HG03039 (cell line): ENCODE measurements around the gene RNF8.
"Not testable (repeated sequence)": the region's sequence is repeated elsewhere in the genome, so short reads cannot be mapped to it uniquely, and the experiment has no call there.

Source experiments
- ATAC-seq: cut with Tn5 transposase; IDR thresholded peaks from one replicate; pipeline ENCODE4 v1.9.1; 2021; ENCODE audit warnings: mild to moderate bottlenecking, moderate library complexity; ENCODE audit not compliant: unreplicated experiment

Gene RNF8

DNA sequence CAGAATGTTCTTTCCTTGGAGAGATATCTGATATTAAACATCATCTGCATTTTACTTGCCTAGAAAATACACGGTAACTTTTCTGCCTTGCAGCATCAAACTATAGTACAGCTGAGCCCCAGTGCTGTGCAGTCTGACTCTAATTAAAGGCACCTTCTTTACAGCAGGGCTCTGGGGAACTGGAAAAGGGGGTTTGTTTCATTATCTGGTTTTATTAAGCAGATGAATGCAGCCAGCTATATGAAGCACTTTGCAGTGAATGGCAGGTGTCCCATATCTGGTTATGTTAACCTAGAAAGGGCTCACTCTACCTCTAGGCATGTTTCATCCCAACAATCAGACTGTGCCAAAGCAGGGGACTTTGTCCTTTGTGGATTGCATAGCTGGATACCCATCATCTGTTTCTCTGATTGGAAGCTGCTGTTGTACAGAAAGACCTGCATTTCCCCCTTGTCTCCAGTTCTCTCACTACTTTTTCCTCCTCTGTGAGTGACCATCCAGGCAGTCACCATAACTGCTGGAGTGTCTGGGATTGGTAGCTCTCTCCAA lies 39.7 kb downstream of the RNF8 start:
- no peak for ATAC-seq

DNA sequence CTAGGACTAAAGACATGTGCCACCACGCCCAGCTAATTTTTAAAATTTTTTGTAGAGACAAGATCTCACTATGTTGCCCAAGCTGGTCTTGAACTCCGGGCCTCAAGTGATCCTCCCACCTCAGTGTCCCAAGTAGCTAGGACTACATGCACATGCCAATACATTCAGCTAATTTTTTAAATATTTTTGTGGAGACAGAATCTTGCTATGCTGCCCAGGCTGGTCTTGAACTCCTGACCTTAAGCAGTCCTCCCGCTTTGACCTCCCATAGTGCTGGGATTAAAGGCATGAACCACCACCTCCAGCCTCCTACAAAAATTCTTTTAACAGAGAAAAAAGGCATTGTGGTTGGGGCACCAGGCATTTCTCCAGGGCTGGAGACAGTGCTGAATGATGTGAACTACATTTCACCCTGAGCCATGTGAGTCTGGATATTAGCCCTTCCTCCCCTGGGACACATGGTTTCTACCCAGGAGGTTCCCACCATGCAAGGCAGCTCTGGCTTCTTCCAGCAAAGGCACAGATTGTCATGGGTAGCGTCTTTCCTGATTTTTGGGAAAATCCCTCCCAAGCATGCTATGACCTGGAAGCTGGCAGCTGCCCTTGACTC lies 42.9 kb downstream of the RNF8 start:
- ATAC-seq = no peak

DNA sequence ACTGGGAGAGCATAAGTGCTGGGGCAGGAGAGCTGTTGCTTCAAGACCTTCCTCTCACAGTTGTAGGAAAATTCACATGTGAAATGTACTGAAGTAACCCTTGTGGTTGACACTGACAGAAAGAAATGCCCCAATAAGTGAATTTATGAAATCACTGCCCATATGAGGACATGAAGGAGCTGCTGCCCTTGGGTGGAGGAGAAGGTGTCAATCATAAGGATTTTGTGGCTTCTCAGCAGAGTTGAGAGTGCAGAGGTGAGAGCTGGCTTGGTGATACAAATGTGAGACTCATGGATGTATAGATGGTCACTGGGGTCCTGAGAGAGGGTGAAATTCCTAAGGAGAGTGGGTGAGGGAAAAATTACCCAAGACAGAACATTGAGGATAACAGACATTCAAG lies 45.3 kb downstream of the RNF8 start:
- no peak for ATAC-seq

DNA sequence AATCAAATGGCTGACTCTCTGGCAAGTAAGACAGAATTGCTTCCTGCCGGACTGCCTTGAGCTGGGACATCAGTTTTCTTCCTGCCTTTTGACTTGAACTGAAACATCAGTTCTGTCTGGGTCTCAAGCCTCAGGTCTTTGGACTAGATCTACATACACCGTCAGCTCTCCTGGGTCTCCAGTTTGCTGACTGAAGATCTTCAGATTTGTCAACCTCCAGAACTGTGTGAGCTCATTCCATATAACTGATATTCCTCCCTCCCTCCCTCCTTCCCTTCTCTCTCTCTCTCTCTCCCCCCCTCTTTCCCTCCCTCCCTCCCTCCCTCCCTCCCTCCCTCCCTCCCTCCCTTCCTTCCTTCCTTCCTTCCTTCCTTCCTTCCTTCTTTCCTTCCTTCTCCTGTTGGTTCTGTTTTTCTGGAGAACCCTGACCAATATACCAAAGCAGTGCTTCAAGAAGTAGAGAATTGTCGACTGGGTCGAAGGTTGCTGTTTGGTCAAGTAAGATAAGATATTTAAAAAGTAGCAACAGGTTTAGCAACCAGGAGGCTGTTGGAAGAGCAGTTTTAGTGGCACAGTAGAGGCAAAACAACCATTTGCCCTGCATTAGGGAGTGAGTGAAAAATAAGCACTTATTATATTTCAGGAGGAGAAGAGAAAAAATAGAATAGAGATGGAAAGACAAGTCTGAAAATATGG lies 46.2 kb downstream of the RNF8 start:
- no peak for ATAC-seq

DNA sequence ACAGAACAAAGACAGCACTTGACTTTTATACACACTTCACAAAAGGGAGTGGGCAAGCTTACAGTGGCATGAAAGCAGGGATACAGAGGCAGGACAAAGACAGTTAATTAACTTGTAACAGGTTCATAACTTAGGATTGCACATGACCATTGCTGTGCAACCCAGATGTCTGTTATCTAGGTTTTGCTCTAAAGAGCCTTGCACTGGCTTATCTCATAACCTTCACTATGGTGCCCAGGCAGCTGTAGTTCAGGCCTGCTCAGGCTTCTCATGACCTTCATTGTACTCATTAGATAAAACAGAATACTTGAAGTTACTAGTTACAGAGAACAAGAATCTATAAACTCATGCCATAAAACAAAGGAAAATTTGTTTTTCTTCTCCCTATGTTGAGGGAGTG lies 47.9 kb downstream of the RNF8 start:
- ATAC-seq = not testable (repeated sequence)

DNA sequence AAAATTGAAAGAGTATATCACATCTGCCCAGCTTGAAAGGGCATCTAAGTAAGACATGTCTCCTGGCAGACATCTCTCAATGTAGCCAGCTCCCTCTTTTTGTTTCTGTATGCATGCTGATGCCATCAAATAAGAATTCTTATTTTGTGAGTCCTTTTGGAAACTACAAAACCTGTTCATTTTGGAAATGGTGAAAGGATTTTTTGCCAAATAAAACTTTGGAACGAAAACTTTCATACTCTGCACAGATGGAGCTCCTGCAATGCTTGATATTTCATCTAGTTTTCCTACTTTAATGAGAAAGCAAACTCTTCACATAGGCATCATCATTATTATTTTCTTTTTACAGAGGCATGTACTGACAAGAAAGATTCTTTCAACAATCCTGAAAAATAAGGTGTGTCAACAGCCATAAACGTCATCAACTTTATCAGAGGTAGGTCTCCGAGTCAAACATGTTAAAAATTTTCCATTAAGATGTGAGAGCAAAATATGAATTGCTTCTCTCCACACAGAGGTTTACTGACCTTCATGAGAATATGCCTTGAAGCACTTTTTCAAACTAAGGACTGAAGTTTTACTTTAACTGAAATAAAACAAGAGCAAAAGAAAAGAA lies 53.1 kb downstream of the RNF8 start:
- no peak for ATAC-seq

DNA sequence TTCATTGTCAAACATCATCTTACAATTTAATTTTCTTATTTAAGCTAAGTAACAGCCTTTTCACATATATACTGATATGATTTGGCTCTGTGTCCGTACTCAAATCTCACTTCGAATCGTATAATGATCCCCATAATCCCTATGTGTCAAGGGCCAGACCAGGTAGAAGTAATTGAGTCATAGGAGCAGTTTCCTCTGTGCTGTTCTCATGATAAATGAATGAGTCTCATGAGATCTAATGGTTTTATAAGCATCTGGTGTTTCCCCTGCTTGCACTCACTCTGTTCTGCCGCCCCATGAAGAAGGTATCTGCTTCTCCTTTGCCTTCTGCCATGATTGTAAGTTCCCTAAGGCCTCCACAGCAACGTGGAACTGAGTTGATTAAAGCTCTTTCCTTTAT lies 54.2 kb downstream of the RNF8 start:
- ATAC-seq = no peak

DNA sequence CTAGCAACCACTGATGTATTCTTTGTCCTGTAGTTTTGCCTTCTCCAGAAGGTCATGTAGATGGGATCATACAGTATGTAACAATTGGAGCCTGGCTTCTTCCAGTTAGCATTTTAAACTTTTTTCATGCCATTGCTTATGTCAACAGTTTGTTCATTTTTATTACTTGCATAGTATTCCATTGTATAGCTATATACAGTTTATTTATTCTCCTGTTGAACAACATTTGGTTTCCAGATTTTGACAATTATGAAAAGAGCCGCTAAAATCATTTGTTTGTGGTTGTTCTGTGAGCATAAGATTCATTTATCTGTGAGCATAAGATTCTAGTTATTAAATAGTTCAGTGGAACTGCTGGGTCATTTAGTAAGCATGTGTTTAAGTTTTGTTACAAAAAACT lies 55.7 kb downstream of the RNF8 start:
- no peak for ATAC-seq

DNA sequence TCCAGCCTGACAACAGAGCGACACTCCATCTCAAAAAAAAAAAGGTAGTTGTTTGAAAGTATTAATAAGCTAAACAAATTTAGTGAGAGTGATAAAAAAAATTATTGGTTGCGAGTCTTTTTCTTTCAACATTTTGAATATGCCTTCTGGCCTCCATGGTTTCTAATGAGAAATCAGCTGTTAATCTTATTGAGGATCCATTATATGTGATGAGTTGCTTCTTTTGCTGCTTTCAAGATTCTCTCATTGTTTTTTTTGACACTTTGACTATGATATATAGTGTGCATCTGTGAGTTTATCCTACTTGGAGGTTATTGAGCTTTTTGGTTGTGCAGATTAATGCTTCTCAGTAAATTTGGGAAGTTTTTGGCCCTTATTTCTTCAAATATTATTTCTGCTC lies 63.6 kb downstream of the RNF8 start:
- no peak for ATAC-seq

DNA sequence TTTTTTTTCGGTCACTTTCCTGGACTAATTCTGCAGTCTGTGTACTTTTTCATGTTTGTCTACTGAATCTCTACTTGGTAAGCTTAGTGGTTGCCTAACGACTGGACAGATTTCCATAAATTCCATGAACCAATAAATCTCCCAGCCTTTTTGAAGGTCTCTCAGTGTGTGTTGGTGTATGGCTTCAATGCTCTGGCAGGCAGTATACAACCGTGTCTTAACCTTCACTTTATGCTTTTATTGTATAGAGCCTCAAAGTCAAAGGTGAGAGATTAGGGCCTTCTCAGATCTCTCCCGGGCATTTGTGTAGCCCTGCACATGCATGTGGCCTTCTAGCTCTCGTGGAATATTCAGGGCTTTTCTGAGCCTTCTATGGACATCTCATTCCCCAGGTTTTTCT lies 64.9 kb downstream of the RNF8 start:
- ATAC-seq = no peak

DNA sequence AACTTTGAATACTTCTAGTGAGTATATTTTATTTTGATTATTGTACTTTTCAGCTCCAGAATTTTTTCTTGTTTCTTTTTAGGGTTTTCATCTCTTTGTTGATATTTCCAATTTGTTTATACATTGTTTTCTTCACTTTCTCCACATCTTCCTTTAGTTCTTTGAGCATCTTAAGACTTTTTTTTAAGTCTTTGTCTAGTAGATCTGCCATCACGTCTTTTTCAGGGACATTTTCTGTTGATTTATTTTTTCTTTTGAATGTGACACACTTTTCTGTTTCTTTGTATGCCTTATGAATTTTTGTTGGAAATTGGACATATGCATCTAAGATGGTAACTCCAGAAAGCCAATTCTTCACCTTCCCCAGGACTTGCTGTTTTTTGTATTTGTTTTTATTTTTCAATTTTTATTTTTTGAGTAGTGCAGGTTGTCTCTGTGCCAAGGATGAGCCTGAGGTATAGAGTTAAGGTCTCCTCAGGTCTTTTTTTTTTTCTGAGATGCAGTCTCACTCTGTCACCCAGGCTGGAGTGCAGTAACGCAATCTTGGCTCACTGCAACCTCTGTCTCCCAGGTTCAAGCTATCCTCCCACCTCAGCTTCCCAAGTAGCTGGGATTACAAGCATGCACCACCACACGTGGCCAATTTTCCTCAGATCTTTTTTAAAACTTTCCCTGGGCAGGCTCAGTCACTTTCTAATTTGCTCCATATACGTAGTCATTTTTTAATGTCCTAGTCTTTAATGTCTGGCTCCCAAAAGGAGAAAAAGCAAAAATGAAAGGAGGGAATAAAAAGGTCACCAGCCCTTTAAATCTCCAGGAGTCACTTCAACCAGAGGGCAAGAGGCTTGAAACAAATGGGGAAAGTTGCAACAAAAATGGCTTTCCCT lies 72.5 kb downstream of the RNF8 start:
- ATAC-seq = no peak

DNA sequence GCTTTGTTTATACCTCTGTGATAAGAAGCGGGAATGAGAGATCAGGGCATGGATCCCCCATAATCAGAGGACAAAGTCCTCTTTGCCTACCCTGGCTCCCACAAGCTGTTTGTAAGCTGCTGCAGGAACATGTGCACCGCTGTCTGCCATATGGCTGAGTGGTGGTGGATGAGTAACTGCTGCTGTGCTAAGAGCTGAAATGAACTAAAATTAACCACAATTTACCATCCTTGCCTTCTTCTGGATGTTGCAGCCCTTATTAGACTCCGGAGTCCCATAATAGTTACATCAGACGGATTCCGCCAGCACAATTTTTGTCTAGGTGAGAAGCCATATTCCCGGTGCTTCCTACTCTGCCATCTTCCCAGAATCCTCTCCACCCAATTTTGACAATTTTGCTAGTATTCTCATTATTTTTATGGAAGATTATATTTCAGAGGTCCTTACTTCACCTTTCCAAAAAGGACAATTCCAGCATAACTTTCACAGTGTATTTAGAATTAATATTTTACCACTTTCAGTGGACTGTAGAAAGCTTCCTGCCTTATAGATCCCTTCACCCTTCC lies 73.2 kb downstream of the RNF8 start:
- ATAC-seq = no peak

DNA sequence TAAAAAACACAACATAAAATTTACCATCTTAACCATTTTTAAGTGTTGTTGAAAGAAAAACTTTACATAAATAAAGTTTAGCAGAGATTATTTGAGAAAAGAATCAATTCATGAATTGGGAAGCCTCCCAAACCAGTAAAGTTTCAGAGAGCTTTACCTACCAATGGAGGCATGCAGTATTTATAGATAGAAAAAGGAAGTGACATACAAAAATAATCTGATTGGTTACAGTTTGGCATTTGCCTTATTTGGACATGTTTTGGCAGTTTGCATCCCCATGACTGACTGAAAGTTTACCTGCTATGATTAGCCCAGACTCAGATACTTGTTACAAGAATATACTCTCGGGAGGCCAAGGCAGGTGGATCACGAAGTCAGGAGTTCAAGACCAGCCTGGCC lies 75.6 kb downstream of the RNF8 start:
- no peak for ATAC-seq

DNA sequence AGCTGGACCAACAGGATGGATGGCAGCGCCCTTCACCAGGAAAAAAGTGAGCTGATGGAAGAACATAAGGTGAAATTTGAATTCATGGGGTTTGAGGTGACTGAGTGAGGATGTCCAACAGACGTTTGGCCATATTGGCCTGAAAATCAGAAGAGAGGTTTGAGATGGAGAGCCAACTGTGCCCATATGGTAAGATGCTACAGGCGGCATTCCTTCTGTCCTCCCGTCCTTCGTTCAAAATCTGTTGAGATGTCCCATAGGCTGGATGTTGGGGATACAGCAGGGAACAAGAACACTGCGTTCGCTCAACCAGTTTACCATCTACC lies 78.8 kb downstream of the RNF8 start:
- peak; percentile 3 for ATAC-seq

DNA sequence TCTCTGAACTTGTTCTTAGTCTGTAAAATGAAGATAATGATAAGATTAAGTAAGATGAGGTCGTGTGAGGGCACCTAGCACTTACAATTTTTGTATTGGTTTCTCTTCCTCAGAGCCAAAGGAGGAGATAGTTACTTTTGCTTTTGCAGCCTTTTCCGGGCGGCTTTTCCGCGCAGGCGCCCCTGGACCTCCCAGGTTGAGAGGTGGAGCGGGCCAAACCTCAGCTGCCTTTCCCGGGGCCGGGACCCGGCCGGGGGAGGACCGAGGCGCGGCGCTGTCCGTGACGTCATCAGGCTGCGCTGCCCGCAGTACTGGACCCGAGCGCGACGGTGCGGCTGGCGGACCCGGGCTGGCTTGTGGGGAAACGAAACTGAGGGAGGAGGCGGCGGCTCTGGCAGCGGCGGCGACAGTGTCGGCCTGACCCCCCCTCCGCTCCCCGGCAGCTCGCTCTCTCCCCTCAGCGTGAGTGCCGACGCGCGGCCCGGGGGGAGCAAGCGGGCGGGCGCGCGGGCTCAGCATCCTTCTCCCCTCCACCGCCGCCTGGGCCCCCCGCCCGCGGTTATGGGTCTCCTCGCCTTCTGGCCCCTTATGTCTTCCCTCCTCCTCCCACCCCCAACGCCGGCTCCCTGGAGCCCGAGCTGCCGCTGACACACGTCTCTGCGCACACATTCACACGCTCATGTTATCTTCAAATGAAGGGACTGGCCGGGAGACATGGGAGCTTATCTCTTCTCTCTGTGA lies 79.3 kb downstream of the RNF8 start, which contains the start of gene CMTR1:
Gene CMTR1 (plus strand): TSS at position 306 of the 741 bp plus-strand sequence. CDS start 2,409 bp downstream, outside the sequence.
- peak; percentile 87 for ATAC-seq

DNA sequence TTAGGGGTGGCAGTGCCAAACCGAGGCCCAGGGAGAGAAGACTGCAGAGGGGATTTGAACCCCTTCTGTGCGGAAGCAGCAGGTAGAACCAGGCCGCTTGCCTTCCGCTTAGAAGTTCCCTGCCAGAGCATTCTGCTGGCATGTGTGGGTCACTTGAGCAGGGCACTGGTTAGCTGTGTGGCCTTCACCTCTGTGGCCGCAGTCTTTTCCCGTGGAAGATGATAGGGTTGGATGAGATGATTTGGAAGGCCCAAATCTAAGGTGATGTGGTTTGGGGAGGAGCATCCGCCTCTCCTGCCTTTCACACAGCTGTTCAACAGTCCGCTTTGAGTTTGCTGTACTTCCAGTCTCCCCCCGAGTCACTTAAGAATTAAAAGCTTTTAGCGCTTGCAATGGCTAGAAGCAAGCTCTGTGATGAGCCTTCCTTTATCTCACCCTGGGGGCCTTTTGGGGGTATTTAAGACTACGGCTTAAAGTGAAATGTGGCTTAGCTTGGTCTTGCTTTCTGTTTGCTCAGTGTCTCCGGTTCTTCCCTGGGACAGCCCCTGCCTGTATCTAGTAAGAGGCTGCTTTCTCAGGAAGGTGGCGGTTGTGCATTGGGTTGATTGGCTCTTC lies 80.0 kb downstream of the RNF8 start:
- peak; percentile 16 for ATAC-seq

DNA sequence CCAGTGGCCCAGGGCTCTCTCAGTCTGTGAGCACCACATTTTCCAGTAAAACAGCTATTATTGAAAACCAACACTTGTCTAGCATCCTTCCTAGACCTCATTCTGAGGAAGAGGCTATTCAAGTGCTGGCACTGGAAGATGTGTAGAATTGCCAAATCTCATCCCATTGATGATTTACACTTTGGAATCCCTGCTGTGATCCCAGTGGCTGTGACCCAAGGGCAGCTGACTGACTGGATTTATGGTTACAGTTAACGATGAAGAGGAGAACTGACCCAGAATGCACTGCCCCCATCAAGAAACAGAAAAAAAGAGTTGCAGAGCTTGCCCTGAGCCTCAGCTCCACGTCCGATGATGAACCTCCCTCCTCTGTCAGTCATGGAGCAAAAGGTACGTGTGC lies 81.6 kb downstream of the RNF8 start:
- ATAC-seq = no peak

DNA sequence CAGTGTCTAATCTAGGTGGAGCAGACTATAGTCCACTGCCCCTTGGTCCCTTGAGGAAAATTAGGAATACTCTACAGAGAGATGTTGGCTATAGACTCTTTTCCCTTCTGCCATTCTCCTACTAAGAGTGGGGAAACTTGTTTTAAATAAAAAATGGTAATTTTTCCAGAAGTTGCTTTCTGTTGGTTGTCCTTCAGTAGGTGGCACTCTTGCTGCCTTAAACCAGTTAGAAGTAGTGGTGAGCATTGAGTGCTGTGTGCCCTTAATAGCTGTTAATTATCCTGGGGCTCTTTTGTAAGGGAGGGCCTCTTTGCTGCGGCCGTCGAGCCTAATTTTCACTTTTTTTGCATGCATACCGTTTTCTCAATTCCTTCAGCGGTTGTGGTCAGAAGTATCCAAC lies 82.0 kb downstream of the RNF8 start:
- ATAC-seq = no peak

DNA sequence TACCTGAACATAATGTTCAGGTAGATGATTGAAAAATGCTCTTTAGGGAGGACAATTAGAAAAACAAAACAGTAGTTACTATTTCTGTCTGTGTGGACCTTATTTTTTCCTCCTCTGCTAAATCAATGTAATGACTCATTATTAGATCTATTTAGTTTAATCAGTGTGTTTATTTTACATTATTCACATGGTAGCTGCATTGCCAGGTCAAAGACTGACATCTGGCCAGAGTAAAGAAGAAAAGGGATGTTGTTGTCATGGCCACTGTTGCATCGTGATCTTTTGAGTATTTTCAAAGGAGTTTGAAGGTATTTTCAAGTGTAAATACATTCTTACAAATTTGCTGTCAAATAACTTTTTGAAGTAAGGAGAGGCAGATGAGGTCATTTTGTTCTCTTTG lies 85.1 kb downstream of the RNF8 start:
- ATAC-seq = no peak

DNA sequence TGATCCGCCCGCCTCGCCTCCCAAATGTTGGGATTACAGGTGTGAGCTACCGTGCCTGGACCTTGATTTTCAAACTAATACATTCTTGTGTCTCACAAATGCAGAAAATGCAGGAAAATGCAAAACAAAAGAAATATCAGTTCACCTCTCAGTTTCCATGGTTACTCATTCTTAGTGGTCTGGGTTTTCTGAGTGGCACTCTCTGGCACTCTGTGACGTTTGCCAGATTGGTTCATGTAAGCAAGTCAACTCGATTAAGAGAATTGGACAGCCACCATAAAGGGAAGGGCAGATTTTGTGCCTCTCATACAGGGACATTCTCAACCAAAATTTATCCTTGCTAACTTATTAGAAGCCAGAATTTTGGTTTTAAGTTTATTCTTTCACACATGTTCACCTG lies 87.9 kb downstream of the RNF8 start:
- ATAC-seq = no peak
